HG03354 (cell line): Measurements from ENCODE around the gene PGAP1.
"Not testable (repeated sequence)": the region's sequence is repeated elsewhere in the genome, so short reads cannot be mapped to it uniquely, and the experiment has no call there.

Experiments used
- ATAC-seq: cut with Tn5 transposase; IDR thresholded peaks from one replicate; pipeline ENCODE4 v1.9.1; 2021; ENCODE audit warnings: mild to moderate bottlenecking; ENCODE audit not compliant: unreplicated experiment, poor library complexity, severe bottlenecking

PGAP1 gene

DNA sequence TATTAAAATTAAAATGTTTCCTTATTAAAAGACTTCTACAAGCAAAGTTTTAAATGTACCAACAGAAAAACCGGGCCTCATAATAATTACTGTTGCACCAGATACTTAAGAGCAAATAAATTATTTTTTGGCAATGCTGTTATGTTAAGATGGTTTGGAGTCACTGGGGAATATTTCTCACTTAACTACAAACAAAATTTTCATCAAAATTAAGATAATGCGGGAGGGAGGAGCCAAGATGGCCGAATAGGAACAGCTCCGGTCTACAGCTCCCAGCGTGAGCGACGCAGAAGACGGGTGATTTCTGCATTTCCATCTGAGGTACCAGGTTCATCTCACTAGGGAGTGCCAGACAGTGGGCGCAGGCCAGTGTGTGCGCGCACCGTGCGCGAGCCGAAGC, 21.1 kb downstream of the PGAP1 start:
- not testable (repeated sequence) for ATAC-seq

DNA sequence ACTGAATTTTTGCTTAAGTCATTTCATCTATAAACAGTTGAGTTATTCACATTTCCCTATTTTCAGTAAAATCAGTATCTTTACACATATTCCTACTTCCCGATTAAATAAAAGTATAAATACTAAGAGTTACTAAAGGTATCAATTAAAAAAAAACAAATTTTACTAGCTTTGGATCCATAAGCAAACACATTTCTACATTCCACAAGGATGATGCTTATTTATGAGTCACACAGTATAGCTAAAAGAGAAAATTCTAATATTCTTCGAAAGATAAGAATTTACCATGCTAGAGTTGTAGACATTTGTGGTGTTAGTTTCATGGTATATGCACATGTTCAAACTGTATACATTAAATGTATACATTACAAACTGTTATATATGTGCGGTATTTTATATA, 23.7 kb downstream of the PGAP1 start:
- no peak for ATAC-seq

DNA sequence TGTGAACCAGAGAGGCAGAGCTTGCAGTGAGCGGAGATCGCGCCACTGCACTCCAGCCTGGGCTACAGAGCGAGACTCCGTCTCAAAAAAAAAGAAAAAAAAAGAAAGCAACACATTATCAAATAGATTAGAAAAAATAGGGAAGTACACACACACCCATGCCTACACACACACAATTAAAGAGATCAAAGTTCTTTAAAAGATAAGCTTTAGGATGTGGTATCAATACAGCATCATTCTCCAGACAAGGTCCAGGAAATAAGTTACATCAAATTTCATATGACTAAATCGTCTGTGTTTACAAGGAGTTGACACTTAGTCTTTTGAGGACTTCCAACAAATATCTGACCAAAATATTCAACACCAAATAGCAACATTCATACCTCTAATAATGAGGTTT, 25.7 kb downstream of the PGAP1 start:
- no peak for ATAC-seq

DNA sequence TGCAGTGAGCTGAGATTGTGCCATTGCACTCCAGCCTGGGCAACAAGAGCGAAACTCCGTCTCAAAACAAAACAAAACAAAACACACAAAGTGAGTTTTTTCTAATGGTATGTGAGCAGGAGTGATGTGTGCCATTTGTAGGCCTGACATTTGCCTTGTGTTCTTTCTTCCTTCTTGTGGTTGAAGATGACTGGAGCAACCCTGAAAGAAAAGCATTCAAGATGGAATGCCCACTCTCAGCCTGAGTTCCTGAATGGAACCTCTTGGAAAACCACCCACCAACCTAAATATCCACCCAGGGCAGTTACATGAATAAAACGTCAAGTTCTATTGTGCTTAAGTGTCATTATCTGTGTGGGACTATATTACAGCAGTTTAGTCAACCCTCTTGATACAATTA, 26.5 kb downstream of the PGAP1 start:
- no peak for ATAC-seq

DNA sequence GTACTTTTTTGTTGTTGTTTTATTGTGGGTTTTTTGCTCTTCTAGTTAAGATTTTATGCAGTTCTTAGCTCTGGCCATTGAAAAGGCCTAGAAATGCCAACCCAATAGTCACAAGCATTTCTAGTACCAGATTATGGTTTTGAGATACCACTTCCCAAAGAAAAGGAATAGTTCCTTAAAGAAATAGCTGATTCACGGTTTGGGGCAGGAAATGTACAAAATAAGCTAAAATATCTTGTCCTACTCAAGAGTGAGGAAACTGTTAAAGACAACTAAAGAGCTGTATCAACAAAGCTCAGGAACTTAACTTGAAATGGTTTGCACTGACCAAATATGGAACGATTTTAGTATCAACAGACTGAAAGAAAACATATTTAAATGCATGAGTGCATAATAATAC, 35.4 kb downstream of the PGAP1 start:
- no peak for ATAC-seq

DNA sequence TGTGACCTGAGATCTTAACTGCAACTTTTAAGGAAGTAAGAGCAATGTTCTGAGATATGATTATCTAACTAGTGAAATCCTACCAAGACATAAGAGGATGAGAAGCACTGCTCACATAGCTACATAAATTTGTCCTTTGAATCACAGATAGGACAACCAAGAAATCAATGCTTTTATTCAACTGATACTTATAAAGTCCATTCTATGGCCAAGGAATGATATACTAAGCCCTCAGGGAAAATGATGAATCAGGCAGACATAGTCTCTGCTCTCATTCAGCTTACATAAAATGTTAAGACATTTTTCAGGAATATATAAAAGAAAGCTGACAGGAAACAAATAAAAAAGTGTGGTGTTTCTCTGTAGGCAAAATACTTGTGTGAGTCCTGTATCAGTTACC, 39.1 kb downstream of the PGAP1 start:
- ATAC-seq: no peak

DNA sequence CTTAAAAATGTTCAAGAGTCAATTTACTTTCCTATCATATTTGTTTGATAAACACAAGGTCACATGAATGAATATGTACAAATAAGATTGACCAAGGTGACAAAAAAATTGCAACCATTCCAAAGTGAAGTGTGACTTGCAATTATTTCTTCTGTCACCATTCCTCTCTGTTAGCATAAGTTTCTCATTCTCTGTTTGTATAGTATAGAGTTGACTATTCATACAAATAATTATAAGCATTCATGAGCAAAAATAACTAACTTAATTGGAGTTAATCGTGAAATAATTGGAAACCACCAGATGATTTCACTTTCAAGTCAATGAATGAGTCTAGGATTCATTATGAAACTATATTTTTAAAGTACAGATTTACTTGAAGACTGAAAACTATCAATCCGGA, 42.1 kb downstream of the PGAP1 start:
- no peak for ATAC-seq

DNA sequence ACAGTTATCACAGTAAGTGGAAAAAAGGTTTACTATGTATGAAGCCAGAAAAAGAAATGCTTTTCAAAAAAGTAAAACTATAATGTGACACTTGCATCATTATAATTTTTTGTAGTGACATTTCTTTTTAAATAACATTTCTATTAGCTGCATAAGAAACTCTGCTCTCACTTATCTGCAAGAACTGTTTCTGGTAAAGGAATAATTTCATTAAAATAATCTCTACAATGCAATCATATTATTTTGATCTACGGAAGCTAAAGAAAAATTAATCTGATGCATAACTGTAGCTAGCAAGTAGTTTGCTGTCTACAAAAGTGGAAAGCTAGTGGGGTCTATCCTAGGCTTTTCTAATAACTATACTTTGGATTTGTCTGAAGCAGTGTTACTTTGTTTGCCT, 50.1 kb downstream of the PGAP1 start:
- ATAC-seq: no peak

DNA sequence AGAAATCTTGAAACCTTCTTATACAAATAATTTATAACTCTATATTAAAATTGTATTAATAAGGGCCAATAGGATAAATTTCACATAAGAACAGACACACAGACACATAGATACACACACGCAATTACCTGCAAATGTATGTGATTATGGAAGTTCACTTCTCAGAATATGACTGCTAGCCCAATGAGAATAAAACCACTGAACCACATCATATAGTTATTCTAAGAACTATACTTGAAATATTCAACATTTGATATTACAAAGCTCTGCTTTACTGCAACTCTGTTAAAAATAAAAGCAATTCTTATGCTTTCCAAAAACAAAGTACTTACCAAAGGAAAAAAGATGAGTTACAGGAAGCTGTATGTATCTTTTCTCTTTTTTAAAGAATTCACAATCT, 51.1 kb downstream of the PGAP1 start:
- ATAC-seq: no peak

DNA sequence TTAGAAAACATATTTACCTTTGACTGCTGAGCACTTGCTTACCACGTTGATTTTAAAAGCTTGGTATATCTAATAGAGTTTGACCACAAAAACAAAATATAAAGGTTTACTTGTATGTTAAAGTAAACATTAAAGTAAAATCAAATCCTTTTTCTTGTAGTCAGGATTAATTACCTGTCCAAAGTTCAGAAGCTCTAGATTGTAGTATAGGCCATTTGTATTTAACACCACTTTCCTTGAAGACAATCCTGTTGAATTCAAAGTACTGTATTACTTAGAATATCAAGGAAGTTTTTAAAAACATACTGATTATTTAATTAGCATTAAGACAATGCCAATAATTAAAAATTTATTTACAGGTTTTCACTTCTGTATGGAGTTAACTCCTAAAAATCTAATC, 53.0 kb downstream of the PGAP1 start:
- no peak for ATAC-seq

DNA sequence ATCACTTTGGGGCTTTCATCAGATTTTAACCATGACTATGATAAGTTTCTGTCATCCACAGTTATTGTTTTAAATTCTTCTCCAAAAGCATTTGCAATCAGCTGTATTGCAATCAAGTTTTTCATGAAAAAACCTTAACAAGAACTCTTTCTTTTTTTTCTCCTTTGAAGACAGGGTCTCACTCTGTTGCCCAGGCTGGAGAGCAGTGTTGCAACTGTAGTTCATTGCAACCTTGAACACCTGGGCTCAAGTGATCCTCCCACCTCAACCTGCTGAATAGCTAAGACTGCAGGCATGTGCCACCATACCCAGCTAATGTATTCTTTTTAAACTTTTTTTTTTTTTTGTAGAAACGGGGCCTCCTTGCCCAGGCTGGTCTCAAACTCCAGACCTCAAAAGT, 71.9 kb downstream of the PGAP1 start:
- no peak for ATAC-seq

DNA sequence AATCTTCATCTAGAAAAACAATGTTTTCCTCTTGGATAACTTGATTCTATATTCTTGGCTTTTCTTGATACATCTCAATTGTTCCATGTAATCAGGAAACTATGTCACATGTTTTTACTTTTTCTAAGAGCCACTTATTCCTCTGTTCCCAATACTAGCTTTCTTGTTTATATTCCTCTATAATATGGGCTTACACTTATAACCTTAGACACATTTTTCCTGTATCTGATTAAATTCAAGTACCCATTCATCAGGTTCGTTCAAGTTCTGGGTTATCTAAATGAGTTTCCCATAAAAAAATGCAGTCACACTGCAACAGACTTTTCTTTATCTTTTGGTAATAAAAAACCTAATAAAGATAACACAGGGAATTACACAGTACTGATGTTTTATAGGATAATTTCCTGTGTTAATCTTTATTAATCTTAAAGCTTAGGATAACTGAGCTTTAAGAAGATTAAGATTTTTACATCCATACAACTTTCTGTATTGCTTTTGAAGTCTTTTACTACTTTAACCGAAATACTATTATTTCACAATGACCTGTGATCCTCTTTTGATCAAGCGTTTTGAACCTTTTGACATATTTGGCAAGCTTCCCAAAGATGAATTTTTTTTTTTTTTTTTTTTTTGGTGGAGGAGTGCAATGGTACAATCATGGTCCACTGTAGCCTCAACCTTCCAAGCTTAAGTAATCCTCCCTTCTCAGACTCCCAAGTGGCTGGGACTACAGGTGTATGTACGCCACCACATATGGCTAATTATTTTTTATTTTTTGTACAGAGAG, 73.0 kb downstream of the PGAP1 start:
- no peak for ATAC-seq

DNA sequence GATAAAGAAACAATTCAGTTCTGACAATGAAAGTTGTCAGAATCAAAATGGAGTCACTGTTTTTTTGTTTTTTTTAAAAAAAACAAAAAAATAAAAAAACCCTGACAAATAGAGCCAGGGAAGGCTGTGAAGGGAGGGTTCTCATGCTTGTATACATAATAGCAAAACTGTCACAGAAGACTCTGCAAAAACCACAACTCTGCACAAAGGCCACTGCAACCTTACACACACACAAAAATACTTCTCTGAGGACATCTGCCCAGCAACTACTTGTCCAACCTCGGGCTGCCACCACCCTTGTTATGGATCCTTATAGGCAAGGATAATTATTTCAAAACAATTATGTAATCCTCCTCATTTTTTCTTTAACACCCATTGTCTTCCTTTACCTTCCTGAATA, 75.4 kb downstream of the PGAP1 start:
- no peak for ATAC-seq

DNA sequence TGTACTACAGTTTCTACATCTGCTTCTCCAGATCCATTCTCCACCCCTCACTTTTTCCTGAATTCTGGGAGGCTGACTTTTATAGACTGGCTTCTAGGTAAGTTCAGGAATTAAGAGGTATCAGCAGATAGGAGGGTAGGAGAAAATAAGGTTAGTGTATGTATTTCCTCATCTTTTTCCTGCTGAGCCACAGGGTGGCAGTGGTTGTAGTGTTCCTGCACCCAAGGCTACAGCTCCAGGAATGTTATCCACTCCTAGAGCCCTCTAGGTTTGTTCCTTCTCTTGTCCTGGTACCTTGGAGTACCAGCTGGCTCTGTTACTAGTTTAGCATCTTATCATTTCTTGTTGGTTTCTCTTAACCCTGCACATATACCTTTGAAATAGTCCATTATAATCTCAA, 76.6 kb downstream of the PGAP1 start:
- ATAC-seq: no peak

DNA sequence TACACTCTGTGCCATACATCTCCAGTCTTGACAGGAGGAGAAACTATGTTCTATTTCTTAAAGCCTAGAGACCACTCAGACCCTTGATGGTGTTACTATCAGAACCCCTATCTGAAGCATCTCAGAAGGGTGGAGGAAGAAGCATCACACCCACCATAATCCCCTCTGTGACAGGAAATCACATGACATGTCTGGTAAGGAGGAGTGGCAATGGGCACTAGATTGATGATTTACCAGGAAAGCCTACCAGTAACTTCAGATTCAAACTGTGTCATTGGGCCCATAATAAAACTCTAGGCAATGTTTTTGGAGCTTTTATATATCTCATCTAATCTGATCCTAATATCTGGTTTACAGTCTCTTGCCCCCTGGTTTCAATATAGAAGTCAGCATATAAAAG, 80.2 kb downstream of the PGAP1 start:
- ATAC-seq: no peak

DNA sequence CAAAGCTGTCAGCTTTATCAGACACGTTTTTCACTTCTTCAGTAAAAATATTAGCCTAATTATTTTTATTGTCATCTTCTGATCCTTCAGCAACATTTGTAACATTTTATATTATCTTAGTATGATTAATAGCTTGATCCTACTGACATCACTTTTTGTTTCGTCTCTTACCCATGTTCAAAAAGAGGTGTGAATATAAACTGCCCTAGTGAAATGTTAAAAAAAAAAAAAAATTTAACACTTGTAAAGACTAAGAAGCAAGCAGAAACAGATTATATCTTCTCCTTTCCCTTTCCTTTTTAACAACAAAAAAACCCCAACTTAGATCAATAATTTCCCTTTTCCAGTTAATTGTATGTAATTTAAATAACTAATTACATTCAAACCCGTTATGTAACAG, 81.1 kb downstream of the PGAP1 start:
- no peak for ATAC-seq

DNA sequence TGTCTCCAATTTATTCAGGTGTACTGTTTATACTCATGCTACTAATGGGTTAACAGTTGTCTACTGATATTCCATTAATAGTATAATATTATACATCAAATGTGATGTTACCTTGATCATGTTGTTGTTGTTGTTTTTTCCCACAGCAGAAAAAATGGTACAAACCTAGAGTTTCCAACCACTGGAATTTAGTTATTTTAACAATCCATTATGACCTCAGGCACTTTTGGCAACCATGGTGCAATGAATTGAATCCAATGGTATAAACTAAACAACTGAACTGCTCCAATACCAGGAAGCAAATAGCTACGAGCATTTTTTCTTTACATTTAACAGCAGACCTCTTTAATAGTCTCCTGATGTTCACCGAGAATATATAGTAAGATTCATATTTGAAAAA, 86.3 kb downstream of the PGAP1 start:
- ATAC-seq: no peak

DNA sequence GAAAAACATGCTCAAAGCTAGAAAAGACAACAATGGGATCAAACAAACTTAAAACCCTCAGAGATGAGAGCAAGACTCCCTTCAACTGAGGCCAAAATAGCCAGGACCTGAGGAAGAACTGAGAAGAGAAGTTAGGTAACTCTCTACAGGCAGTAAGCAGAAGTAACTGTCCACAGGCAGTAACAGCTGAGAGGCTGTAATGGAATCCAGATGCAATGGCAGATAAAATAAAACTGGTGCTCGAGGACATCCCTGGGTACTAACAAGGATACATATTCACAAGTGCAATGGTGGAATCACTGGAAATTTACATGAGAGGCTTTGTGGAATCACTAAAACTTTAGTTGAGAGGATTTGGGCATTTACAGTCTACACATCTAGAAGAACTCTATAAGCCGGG, 86.9 kb downstream of the PGAP1 start:
- ATAC-seq: no peak

DNA sequence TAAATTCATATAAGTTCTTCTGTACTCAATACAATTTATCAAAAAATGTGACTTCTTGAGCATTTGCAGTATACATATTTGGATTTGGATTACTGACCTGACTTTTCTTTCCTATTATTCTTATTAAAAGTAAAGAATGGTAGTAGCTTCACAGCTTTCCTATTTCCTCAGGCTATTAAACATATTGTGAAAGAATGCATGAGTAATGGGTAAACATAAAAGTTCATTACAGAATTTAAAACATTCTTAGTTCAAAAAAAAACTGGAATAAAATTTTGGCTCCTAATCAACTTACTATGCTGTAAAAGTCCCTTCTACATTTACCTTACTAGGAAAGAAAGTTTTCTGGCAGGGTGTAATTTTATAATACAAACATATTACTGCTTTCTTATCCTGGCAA, 90.1 kb downstream of the PGAP1 start:
- ATAC-seq: no peak

DNA sequence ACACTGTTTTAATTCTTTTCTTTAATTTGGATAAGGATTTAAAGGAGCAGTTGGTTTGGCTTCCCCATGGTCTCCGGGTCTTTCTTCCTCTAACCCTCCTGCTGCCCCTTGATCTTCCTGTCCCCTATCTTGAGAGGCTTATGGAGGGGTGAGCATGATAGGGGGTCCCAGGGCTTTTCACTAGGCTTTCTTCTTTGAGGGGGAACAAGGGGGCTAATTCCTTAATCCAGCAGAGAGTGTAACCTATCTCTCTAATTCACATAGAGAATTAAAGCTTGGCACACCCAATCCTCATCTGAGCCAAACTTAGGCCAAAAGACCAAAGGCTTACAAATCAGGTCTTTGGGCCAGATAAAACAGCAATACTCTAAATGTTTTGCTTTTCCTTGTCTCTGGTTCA, 95.8 kb downstream of the PGAP1 start:
- no peak for ATAC-seq

DNA sequence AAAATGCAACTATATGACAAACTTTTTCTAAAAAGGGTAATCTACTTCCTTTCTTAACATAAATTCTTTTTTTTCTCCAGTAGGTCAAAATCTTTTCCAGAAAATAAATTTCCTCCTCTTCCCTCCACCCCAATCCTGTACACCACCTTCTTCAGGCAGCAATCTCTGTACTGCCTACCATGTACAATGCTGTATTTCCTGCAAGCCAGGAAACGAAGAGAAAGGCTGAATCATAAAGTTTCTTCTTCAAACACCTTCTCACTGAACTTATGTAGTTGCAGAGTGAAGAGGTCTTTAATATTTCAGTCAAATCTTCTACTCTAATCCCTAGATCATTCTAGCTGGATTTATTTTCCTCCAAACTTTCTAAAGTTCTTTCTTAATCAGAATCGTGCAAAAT, 99.2 kb downstream of the PGAP1 start:
- ATAC-seq: no peak
